K562 (cell line): ENCODE measurements around the gene CAPN3.

Source experiments
- CTCF ChIP-seq, 3 experiments: IDR thresholded peaks in 2 of 3; conservative IDR thresholded peaks in 1 of 3; 2 replicates each; pipeline ENCODE4 v1.5.1; 2011 to 2012; ENCODE audit warnings: low read length in 3 of 3, mild to moderate bottlenecking in 3 of 3, control low read depth in 2 of 3, improper control_type of control experiment in 1 of 3, inconsistent platforms in 1 of 3, low read depth in 1 of 3, mixed read lengths in 1 of 3, moderate library complexity in 1 of 3; ENCODE audit not compliant: insufficient read depth in 2 of 3
- ZNF274 ChIP-seq: IDR thresholded peaks from 2 replicates; pipeline ENCODE4 v1.6.1; 2011; ENCODE audit warnings: low read depth, mild to moderate bottlenecking, low read length, moderate library complexity, borderline replicate concordance
- ZNF586 ChIP-seq: fragments of 450-650 bp; formaldehyde crosslinking; conservative IDR thresholded peaks from 2 replicates; pipeline ENCODE4 v1.4.0; 2020; ENCODE audit warnings: mild to moderate bottlenecking, moderate library complexity

DNA sequence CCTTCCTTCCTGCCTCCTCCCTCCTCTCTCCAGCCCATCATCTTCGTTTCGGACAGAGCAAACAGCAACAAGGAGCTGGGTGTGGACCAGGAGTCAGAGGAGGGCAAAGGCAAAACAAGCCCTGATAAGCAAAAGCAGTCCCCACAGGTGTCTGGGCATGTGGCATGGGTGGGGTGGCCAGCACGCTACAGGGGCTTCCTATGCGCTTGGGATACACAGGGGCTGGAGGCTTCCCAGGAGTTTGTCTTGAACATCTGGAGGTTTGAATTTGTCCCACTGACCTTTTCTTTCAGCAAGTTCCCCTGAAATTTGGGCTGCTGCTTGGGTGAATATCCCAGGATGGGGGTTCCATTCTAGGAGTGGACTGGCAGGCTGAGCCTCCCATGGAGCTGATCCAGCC is 48.9 kb downstream of the CAPN3 start:
- TF ChIP-seq CTCF (IDR thresholded peaks at IDR 0.05 in 2 of 3, conservative IDR thresholded peaks at IDR 0.05 in 1 of 3; ENCODE audit: insufficient read depth in 2 of 3, low read depth in 1 of 3, low read length in 3 of 3) (no peak), ZNF274 (no peak), ZNF586 (CRISPR knock-in tag) (no peak)
